LNCaP clone FGC (cell line): ENCODE data around the gene NDUFA11.

Source experiments
- DNase-seq: peaks from one replicate; pipeline ENCODE4 v3.0.0-alpha.2; 2011; ENCODE audit warnings: low read depth
- H3K4me3 ChIP-seq: 2 replicates; pipeline ENCODE4 v1.5.1; 2011; ENCODE audit warnings: mild to moderate bottlenecking, low read depth, low read length, control low read depth
- TF ChIP-seq, protein P1 (sequence below): IDR thresholded peaks from 2 replicates; pipeline ENCODE4 v1.5.1; 2012; ENCODE audit warnings: mild to moderate bottlenecking; ENCODE audit not compliant: control insufficient read depth, insufficient read depth; ENCODE audit errors: extremely low read depth

The NDUFA11 gene

DNA sequence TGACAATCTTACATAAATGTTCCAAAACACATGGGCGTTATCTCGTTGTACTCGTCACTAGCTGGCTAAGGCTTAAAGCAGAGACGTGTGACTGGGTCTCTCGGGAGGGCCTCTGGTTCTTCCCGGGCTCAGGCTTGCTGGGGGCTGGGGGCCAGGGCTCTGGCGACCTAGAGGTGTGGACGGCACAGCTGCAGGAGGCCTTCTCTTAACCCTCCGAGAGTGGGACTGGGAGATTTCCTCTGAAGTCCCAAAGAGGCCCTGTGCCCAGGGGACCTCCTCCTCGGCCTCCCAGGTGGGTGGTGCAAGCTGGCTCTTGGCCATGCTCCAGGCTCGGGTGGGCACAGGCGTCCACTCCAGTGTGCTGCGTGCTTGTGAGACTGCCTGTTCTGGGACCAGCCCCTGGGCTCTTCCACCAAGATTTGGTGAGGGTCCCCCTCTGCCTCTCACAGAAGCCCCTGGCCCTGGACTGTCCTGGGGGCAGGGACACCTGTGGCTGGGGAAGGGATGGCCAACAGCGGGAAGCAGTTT is 12.7 kb upstream of the NDUFA11 start:
- H3K4me3 ChIP-seq, result no peak overlapping the region
- DNase-seq, result no peak
- TF ChIP-seq, protein P1, sequence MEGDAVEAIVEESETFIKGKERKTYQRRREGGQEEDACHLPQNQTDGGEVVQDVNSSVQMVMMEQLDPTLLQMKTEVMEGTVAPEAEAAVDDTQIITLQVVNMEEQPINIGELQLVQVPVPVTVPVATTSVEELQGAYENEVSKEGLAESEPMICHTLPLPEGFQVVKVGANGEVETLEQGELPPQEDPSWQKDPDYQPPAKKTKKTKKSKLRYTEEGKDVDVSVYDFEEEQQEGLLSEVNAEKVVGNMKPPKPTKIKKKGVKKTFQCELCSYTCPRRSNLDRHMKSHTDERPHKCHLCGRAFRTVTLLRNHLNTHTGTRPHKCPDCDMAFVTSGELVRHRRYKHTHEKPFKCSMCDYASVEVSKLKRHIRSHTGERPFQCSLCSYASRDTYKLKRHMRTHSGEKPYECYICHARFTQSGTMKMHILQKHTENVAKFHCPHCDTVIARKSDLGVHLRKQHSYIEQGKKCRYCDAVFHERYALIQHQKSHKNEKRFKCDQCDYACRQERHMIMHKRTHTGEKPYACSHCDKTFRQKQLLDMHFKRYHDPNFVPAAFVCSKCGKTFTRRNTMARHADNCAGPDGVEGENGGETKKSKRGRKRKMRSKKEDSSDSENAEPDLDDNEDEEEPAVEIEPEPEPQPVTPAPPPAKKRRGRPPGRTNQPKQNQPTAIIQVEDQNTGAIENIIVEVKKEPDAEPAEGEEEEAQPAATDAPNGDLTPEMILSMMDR, result no peak

DNA sequence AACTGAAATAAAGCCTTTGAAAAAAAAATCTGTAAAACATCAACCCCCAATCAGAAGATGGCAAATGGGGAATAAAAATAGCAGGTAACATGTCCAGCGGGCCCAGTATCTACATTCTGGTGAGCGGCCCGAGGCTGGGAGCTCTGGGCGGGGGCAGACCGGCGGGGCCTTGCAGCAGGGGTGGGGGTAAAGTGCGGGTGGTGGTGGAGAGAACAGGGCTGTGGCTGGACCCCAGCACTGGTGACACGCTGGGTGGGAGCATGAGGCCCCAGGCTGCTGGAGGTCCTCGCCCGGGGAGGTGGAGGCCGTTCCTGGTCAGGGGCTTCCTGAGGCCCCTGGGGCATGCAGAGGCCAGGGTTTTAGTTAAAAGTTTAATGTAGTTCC is 12.2 kb upstream of the NDUFA11 start:
- no peak for DNase-seq
- TF ChIP-seq, protein P1, result no peak
- H3K4me3 ChIP-seq, result no peak overlapping the region

DNA sequence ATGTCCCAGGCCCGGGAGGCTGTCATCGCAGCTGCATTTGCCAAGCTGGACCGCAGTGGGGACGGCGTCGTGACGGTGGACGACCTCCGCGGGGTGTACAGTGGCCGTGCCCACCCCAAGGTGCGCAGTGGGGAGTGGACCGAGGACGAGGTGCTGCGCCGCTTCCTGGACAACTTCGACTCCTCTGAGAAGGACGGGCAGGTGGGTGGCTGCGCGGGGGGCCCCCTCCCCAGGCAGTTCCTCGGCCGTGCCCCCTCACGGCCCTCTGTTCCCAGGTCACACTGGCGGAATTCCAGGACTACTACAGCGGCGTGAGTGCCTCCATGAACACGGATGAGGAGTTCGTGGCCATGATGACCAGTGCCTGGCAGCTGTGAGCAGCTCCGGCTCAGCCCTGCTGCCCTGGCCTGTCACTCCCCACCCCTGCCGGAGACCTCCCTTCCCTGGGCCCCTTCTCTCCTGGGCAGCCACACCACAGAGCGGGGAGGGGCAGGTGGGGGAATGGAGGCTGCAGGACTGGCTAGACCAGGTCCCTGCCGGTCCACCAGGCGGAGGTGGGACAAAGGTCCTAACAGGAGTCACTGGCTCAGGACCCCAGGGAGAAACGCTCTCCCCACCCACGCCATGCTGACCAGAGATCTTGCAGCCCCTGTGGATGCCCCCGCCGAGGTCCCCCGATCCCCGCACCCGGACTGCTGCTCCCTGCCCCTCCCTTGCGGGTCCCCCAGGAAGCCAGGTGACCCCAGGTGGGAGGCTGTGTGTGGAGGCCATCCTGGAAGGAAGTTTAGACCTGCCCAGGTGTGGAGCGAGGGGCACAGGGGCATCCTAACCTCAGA is 11.6 kb upstream of the NDUFA11 start:
- no peak for DNase-seq
- TF ChIP-seq, protein P1, result no peak
- no peak overlapping the region for H3K4me3 ChIP-seq

DNA sequence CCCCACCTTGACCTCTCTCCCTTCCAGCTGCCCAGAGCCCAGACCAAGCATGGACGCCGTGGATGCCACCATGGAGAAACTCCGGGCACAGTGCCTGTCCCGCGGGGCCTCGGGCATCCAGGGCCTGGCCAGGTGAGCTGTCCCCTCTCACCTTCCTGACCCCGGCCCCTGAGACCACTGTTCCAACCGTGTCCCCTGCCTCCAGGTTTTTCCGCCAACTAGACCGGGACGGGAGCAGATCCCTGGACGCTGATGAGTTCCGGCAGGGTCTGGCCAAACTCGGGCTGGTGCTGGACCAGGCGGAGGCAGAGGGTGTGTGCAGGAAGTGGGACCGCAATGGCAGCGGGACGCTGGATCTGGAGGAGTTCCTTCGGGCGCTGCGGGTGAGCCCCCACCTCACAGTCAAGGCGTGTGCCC is 10.8 kb upstream of the NDUFA11 start:
- TF ChIP-seq, protein P1, result no peak
- no peak for DNase-seq

DNA sequence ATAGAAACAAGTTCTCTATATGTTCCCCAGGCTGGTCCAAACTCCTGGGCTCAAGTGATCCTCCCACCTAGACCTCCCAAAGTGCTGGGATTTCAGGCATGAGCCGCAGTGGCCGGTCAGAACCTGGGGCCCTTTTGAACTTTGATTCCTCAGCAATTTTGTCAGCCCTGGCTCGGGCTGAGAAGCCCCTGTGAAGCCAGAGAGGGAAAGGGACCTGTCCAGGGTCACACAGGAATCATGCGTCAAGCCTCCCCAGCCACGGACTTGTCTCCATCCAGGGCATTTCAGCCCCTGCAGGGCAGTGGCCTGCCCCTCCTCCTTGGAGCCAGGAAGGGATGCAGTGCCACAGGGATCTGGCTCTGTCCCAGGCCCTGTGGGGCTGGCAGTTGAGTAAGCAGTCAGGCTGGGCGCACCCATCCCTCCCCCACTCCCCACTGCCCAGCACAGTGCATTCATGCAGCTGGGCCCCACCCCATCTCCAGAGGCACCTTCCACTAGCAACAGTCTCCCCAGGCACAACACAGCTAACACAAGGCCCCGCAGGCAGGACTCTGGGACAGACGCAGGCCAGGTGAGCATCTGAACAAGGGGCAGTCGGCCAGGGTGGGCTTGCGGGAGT is 10.3 kb upstream of the NDUFA11 start, which contains the start of gene CAPS:
Gene CAPS, plus strand, starts transcription at position 516 of the 619 bp plus-strand sequence. CDS start 153 bp downstream, outside the sequence.
- TF ChIP-seq, protein P1, result no peak
- no peak within 1 kb of the TSS for H3K4me3 ChIP-seq
- no peak for DNase-seq

More for the DNA sequence above, 10.8 kb upstream of the NDUFA11 start:
- H3K4me3 ChIP-seq, result no peak overlapping the region

DNA sequence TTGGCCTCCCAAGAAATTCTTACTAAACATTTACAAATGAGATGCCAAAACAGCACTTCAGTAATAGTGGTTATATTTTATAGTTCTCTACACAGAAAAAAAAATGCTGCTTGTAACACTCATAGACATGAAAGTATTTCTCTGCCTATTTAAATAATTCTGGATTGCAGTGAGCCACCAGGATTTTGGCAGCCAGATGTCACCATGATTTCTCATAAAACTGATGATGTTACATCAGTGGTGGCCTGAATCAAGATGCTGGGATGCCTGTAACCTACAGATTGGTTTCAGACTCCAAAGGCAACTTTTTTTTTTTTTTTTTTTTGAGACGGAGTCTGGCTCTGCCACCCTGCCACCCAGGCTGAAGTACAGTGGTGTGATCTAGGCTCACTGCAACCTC is 7.8 kb upstream of the NDUFA11 start:
- TF ChIP-seq, protein P1, result no peak

DNA sequence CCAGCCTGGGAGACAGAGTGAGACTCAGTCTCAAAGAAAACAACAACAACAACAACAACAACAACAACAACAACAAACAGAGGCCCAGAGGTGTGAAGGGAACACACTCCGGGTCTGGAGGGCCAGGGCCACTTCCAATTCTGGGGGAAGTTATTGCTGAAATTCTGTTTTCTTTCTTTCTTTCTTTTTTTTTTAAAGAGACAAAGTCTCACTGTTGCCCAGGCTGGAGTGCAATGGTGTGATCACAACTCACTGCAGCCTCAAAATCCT is 7.0 kb upstream of the NDUFA11 start:
- DNase-seq, result no peak
- no peak overlapping the region for H3K4me3 ChIP-seq
- TF ChIP-seq, protein P1, result no peak

More for the DNA sequence above, 7.8 kb upstream of the NDUFA11 start:
- H3K4me3 ChIP-seq, result no peak overlapping the region
- DNase-seq, result no peak
